DOHH2 (cell line): Measurements from ENCODE around the gene RPTOR.
A peak's percentile ranks its signal among the peaks of the same experiment; 100 is the strongest.

Source experiments
- H3F3A ChIP-seq: fragments of 200-600 bp; sonication (generic), shearing (Covaris generic); 2 replicates; pipeline ENCODE4 v1.6.0; 2016; ENCODE audit warnings: antibody characterized with exemption, mild to moderate bottlenecking; ENCODE audit not compliant: control insufficient read depth, insufficient read depth
- H3K27ac ChIP-seq: fragments of 200-600 bp; sonication (generic); 2 replicates; pipeline ENCODE4 v1.5.1; 2014; ENCODE audit warnings: low read depth, mild to moderate bottlenecking, low read length, moderate library complexity
- H3K27me3 ChIP-seq: fragments of 200-600 bp; sonication (generic); 2 replicates; pipeline ENCODE4 v1.6.1; 2014; ENCODE audit warnings: mild to moderate bottlenecking, low read length, mixed read lengths; ENCODE audit not compliant: control insufficient read depth
- H3K36me3 ChIP-seq: fragments of 200-600 bp; sonication (generic); 2 replicates; pipeline ENCODE4 v1.6.1; 2014; ENCODE audit warnings: mild to moderate bottlenecking, low read length, moderate library complexity, mixed read lengths; ENCODE audit not compliant: control insufficient read depth
- H3K4me1 ChIP-seq: fragments of 200-600 bp; sonication (generic); 2 replicates; pipeline ENCODE4 v1.6.1; 2014; ENCODE audit warnings: mild to moderate bottlenecking, low read length, mixed read lengths; ENCODE audit not compliant: control insufficient read depth
- H3K4me2 ChIP-seq: fragments of 200-600 bp; sonication (generic); 2 replicates; pipeline ENCODE4 v1.6.0; 2014; ENCODE audit warnings: mild to moderate bottlenecking, low read length, moderate library complexity
- H3K4me3 ChIP-seq: fragments of 200-600 bp; sonication (generic); 2 replicates; pipeline ENCODE4 v1.5.1; 2014; ENCODE audit warnings: mild to moderate bottlenecking, low read length, mixed read lengths
- H3K79me2 ChIP-seq: fragments of 200-600 bp; sonication (generic); 2 replicates; pipeline ENCODE4 v1.6.1; 2014; ENCODE audit warnings: mild to moderate bottlenecking, low read length, mixed read lengths; ENCODE audit not compliant: control insufficient read depth
- H3K9me2 ChIP-seq: fragments of 200-600 bp; sonication (generic); replicated peaks from 2 replicates; pipeline ENCODE4 v1.6.1; 2014; ENCODE audit warnings: mild to moderate bottlenecking, low read length, mixed read lengths; ENCODE audit not compliant: control insufficient read depth
- H3K9me3 ChIP-seq: fragments of 200-600 bp; sonication (generic); 2 replicates; pipeline ENCODE4 v1.6.1; 2014; ENCODE audit warnings: antibody characterized with exemption, low read length, mixed read lengths; ENCODE audit not compliant: control insufficient read depth, insufficient read depth
- H4K20me1 ChIP-seq: fragments of 200-600 bp; sonication (generic); 2 replicates; pipeline ENCODE4 v1.6.0; 2014; ENCODE audit warnings: low read depth, mild to moderate bottlenecking, antibody characterized with exemption, low read length, moderate library complexity; ENCODE audit not compliant: control insufficient read depth, insufficient read depth
- CTCF ChIP-seq: fragments of 200-600 bp; sonication (generic); IDR thresholded peaks from one replicate; pipeline ENCODE4 v1.5.1; 2014; ENCODE audit warnings: antibody characterized with exemption, mild to moderate bottlenecking, low read depth, low read length; ENCODE audit not compliant: poor library complexity, severe bottlenecking
- EZH2phosphoT487 ChIP-seq: fragments of 200-600 bp; sonication (generic); IDR thresholded peaks from 2 replicates; pipeline ENCODE4 v1.6.1; 2017; ENCODE audit warnings: borderline replicate concordance, mild to moderate bottlenecking, antibody characterized with exemption, low read length, moderate library complexity, mixed read lengths

Gene RPTOR

GRCh38 chr17:80702315-80703141 lies 157.9 kb downstream of the RPTOR start:
- Histone ChIP-seq H3K4me3 (peak overlapping the region; percentile 24), H3K9me2 (no peaks in the 10 kb centered on the region), H3K36me3 (peaks cover 4% of the 10 kb centered on the region; the same call in 1 of the 2 replicates), H3K79me2 (peaks cover 91% of the 10 kb centered on the region), H3K9me3 (no peaks in the 10 kb centered on the region; the same call in 1 of the 2 replicates), H4K20me1 (no peaks in the 10 kb centered on the region), H3K4me1 (peaks cover 51% of the 10 kb centered on the region), H3K27me3 (no peaks in the 10 kb centered on the region), H3F3A (peaks cover 7% of the 10 kb centered on the region), H3K4me2 (peak overlapping the region; percentile 50), H3K27ac (peak overlapping the region; percentile 79)
- no peak for TF ChIP-seq CTCF
- TF ChIP-seq EZH2phosphoT487: no peak

- Histone ChIP-seq H3K9me3 (no peaks in the 10 kb centered on the region; the same call in 1 of the 2 replicates), H3K4me2 (peak overlapping the region; percentile 50), H3F3A (peaks cover 7% of the 10 kb centered on the region), H4K20me1 (no peaks in the 10 kb centered on the region), H3K27me3 (no peaks in the 10 kb centered on the region), H3K36me3 (peaks cover 8% of the 10 kb centered on the region; the same call in 1 of the 2 replicates), H3K79me2 (peaks cover 86% of the 10 kb centered on the region), H3K9me2 (no peaks in the 10 kb centered on the region), H3K27ac (peak overlapping the region; percentile 79), H3K4me1 (peaks cover 51% of the 10 kb centered on the region), H3K4me3 (peak overlapping the region; percentile 24)
- TF ChIP-seq EZH2phosphoT487 (no peak), CTCF (no peak)
These were observed 158.5 kb downstream of the RPTOR start for GRCh38 chr17:80703142-80703478.

GRCh38 chr17:80704381-80704819 lies 159.8 kb downstream of the RPTOR start:
- Histone ChIP-seq H3K9me2 (no peaks in the 10 kb centered on the region), H3K36me3 (peaks cover 8% of the 10 kb centered on the region; the same call in 1 of the 2 replicates), H3K79me2 (peaks cover 74% of the 10 kb centered on the region), H3K27me3 (no peaks in the 10 kb centered on the region), H3K9me3 (no peaks in the 10 kb centered on the region; the same call in 1 of the 2 replicates), H3K27ac (peak overlapping the region; percentile 79), H3K4me3 (peak overlapping the region; percentile 24; the same call in 1 of the 2 replicates), H3F3A (peaks cover 7% of the 10 kb centered on the region), H3K4me2 (peak overlapping the region; percentile 50), H4K20me1 (no peaks in the 10 kb centered on the region), H3K4me1 (peaks cover 51% of the 10 kb centered on the region)
- no peak for TF ChIP-seq EZH2phosphoT487
- no peak for TF ChIP-seq CTCF
